CD14-positive monocyte (primary cell): ENCODE measurements around the gene SLMAP. TPM values are rescaled to one million over a fixed set of nuclear protein-coding genes. Genes with fewer than 3 reads are reported as not detected.

Experiments
- DNase-seq, 3 donors: peaks; one replicate each; pipeline ENCODE4 v3.0.0-alpha.2; 2011 to 2022
- H2AFZ ChIP-seq: 2 replicates; pipeline ENCODE4 v1.6.0; 2012; ENCODE audit warnings: mild to moderate bottlenecking, low read depth, low read length, inconsistent platforms; ENCODE audit not compliant: insufficient read depth, poor library complexity, severe bottlenecking
- H3K27ac ChIP-seq, 2 donors: 1 replicate in 1 of 2; 2 replicates in 1 of 2; pipeline ENCODE4 v1.5.1; 2012 to 2013; ENCODE audit warnings: low read length in 2 of 2, control low read depth in 1 of 2, inconsistent platforms in 1 of 2, low read depth in 1 of 2, mild to moderate bottlenecking in 1 of 2
- H3K27me3 ChIP-seq, 2 donors: one replicate each; pipeline versions ENCODE4 v1.6.0 to v1.6.1; 2011 to 2013; ENCODE audit warnings: low read length in 2 of 2; ENCODE audit not compliant: control insufficient read depth in 2 of 2, insufficient read depth in 2 of 2
- H3K36me3 ChIP-seq, 2 donors: replicated peaks in 1 of 2; 1 replicate in 1 of 2; 2 replicates in 1 of 2; pipeline versions ENCODE4 v1.5.1 to v1.6.1; 2012 to 2013; ENCODE audit warnings: low read length in 2 of 2, control low read depth in 1 of 2, inconsistent platforms in 1 of 2, mild to moderate bottlenecking in 1 of 2; ENCODE audit not compliant: insufficient read depth in 2 of 2, control insufficient read depth in 1 of 2
- H3K4me1 ChIP-seq, 2 donors: 1 replicate in 1 of 2; 2 replicates in 1 of 2; pipeline versions ENCODE4 v1.5.1 to v1.6.1; 2012 to 2013; ENCODE audit warnings: low read length in 2 of 2, control low read depth in 1 of 2, inconsistent platforms in 1 of 2, mild to moderate bottlenecking in 1 of 2, moderate library complexity in 1 of 2; ENCODE audit not compliant: insufficient read depth in 2 of 2, control insufficient read depth in 1 of 2
- H3K4me2 ChIP-seq: replicated peaks from 2 replicates; pipeline ENCODE3; 2012; ENCODE audit warnings: low read length, moderate library complexity, mild to moderate bottlenecking; ENCODE audit not compliant: poor library complexity, severe bottlenecking; ENCODE audit errors: extremely low read depth
- H3K4me3 ChIP-seq, 3 experiments: fragments of 200-600 bp in 1 of 3; sonication (generic) in 1 of 3; replicated peaks in 1 of 3; 1 replicate in 2 of 3; 2 replicates in 1 of 3; pipeline ENCODE4 v1.5.1; 2011 to 2013; ENCODE audit warnings: low read length in 3 of 3, mild to moderate bottlenecking in 3 of 3, control low read depth in 2 of 3, low read depth in 2 of 3, inconsistent platforms in 1 of 3, moderate library complexity in 1 of 3
- H3K79me2 ChIP-seq: 2 replicates; pipeline ENCODE4 v1.6.0; 2012; ENCODE audit warnings: mild to moderate bottlenecking, control low read depth, inconsistent platforms, low read length, moderate library complexity; ENCODE audit not compliant: insufficient read depth
- H3K9ac ChIP-seq: 2 replicates; pipeline ENCODE4 v1.6.0; 2017; ENCODE audit warnings: low read length, mild to moderate bottlenecking; ENCODE audit not compliant: insufficient read depth, poor library complexity, severe bottlenecking
- H3K9me3 ChIP-seq, 2 donors: replicated peaks in 1 of 2; 1 replicate in 1 of 2; 2 replicates in 1 of 2; pipeline versions ENCODE4 v1.5.1 to v1.6.1; 2012 to 2013; ENCODE audit warnings: low read length in 2 of 2, control low read depth in 1 of 2; ENCODE audit not compliant: control insufficient read depth in 1 of 2, insufficient read depth in 1 of 2
- H4K20me1 ChIP-seq: 2 replicates; pipeline ENCODE4 v1.6.0; 2012; ENCODE audit warnings: mild to moderate bottlenecking, low read length, control low read depth, moderate library complexity; ENCODE audit not compliant: insufficient read depth
- H3K27ac Mint-ChIP-seq, 7 donors: one replicate each; pipeline ENCODE4 v1.8.0; 2020; ENCODE audit warnings: mild to moderate bottlenecking in 7 of 7, mixed read lengths in 7 of 7, moderate library complexity in 6 of 7, inconsistent platforms in 2 of 7
- H3K27me3 Mint-ChIP-seq, 3 donors: one replicate each; pipeline ENCODE4 v1.8.0; 2021 to 2022; ENCODE audit warnings: low read depth in 3 of 3, mild to moderate bottlenecking in 3 of 3, mixed read lengths in 3 of 3, moderate library complexity in 3 of 3, inconsistent platforms in 1 of 3
- H3K36me3 Mint-ChIP-seq, 2 donors: one replicate each; pipeline ENCODE4 v1.8.0; 2020; ENCODE audit warnings: mixed read lengths in 2 of 2, inconsistent platforms in 1 of 2, mild to moderate bottlenecking in 1 of 2
- H3K4me1 Mint-ChIP-seq: one replicate; pipeline ENCODE4 v1.8.0; 2020; ENCODE audit warnings: mild to moderate bottlenecking, mixed read lengths
- H3K4me3 Mint-ChIP-seq, 2 donors: one replicate each; pipeline ENCODE4 v1.8.0; 2020; ENCODE audit warnings: mild to moderate bottlenecking in 2 of 2, mixed read lengths in 2 of 2, moderate library complexity in 1 of 2
- H3K9me3 Mint-ChIP-seq, 7 donors: one replicate each; pipeline ENCODE4 v1.8.0; 2020 to 2022; ENCODE audit warnings: mixed read lengths in 7 of 7, mild to moderate bottlenecking in 6 of 7, moderate library complexity in 6 of 7, inconsistent platforms in 2 of 7
- CTCF ChIP-seq: fragments of 200-600 bp; IDR thresholded peaks from one replicate; pipeline ENCODE4 v1.8.0; 2022; ENCODE audit warnings: antibody characterized with exemption, mild to moderate bottlenecking
- WGBS: methylation state at CpG from one replicate; pipeline ENCODE4 v1.1.5; 2013; ENCODE audit warnings: missing lambda C conversion rate; ENCODE audit not compliant: insufficient coverage; 5-methylcytosine and 5-hydroxymethylcytosine counted together
- intact Hi-C, 2 donors: fragments of 100-400 bp; cut with micrococcal nuclease; formaldehyde crosslinking; loops; one replicate each; pipeline versions ENCODE4 v1.15.0 to v1.15.1; 2023
- polyA plus RNA-seq, 3 donors: library from polyadenylated mRNA; depleted of rRNA in 1 of 3; unstranded in 2 of 3; stranded (reverse) in 1 of 3; fragments of 300-500 nt in 2 of 3; fragments of >200 nt in 1 of 3; fragmentation: Illumina TruSeq in 2 of 3; gene quantifications; 1 replicate in 2 of 3; 2 replicates in 1 of 3; pipeline ENCODE4 v1.2.3, GENCODE V29; 2012 to 2021

Gene SLMAP
- polyA plus RNA-seq, 3 donors, result 12.3 to 17.6 (median 16.1) TPM

GRCh38 chr3:57960174-57960505 lies 204.0 kb downstream of the SLMAP start:
- peak overlapping the region; percentile 60 for H3K4me2 ChIP-seq
- Mint-ChIP-seq H3K9me3 (peaks cover 0 to 5% (median 0%) of the 10 kb centered on the region in 7 donors), H3K27ac (peak overlapping the region; percentile 18 to 95 (median 85)), H3K27me3 (peaks cover 0 to 6% (median 6%) of the 10 kb centered on the region in 3 donors), H3K4me1 (peaks cover 40% of the 10 kb centered on the region), H3K36me3 (peaks cover 0 to 3% of the 10 kb centered on the region in 2 donors), H3K4me3 (peak overlapping the region in 1 of 2 donors; percentile 81)
- no peaks in the 10 kb centered on the region for H4K20me1 ChIP-seq
- no peak overlapping the region for H3K9ac ChIP-seq
- H3K4me1 ChIP-seq, result peaks cover 31 to 41% of the 10 kb centered on the region in 2 donors
- H2AFZ ChIP-seq, result no peak overlapping the region
- no peak for TF ChIP-seq CTCF
- H3K36me3 ChIP-seq, result no peaks in the 10 kb centered on the region
- H3K27ac ChIP-seq, result peak overlapping the region in 1 of 2 donors; percentile 48
- WGBS, result 100% methylated on average over 1 of the region's 4 CpGs
- no peak for DNase-seq
- no peaks in the 10 kb centered on the region for H3K79me2 ChIP-seq
- intact Hi-C loops, result loop anchor here in 1 of 2 donors (5.0 kb wide), 1 partner anchor 47 kb away; the partner anchor contains the start of gene FLNB
- H3K9me3 ChIP-seq, result no peaks in the 10 kb centered on the region
- H3K27me3 ChIP-seq, result no peaks in the 10 kb centered on the region
- H3K4me3 ChIP-seq, result peak overlapping the region in 1 of 3 experiments; percentile 31

GRCh38 chr3:57961177-57961827 lies 205.2 kb downstream of the SLMAP start:
- H2AFZ ChIP-seq, result no peak overlapping the region
- no peak for DNase-seq
- H3K4me1 Mint-ChIP-seq, result peaks cover 36% of the 10 kb centered on the region
- H3K4me1 ChIP-seq, result peaks cover 30 to 36% of the 10 kb centered on the region in 2 donors
- no peaks in the 10 kb centered on the region for H3K36me3 ChIP-seq
- H3K9me3 Mint-ChIP-seq, result peaks cover 0 to 5% (median 0%) of the 10 kb centered on the region in 7 donors
- no peak overlapping the region for H3K27ac ChIP-seq
- no peaks in the 10 kb centered on the region for H3K9me3 ChIP-seq
- no peak overlapping the region for H3K9ac ChIP-seq
- H3K4me3 ChIP-seq, result no peak overlapping the region
- H3K79me2 ChIP-seq, result no peaks in the 10 kb centered on the region
- no peak overlapping the region for H3K4me2 ChIP-seq
- TF ChIP-seq CTCF, result no peak
- no peaks in the 10 kb centered on the region for H4K20me1 ChIP-seq
- H3K27ac Mint-ChIP-seq, result peak overlapping the region in 1 of 7 donors; percentile 8
- no peaks in the 10 kb centered on the region for H3K27me3 ChIP-seq
- H3K36me3 Mint-ChIP-seq, result peaks cover 0 to 3% of the 10 kb centered on the region in 2 donors
- WGBS, result 87% methylated on average over 20 of the region's 21 CpGs
- no peak overlapping the region for H3K4me3 Mint-ChIP-seq
- H3K27me3 Mint-ChIP-seq, result peaks cover 0 to 2% (median 2%) of the 10 kb centered on the region in 3 donors
- intact Hi-C loops, result loop anchor here in 1 of 2 donors (5.0 kb wide), 1 partner anchor 46 kb away; the partner anchor contains the start of gene FLNB
